ENCODE data around the gene FARSA. TPM values are rescaled to one million over a fixed set of nuclear protein-coding genes. Genes with fewer than 3 reads are reported as not detected.
"Not testable (repeated sequence)": the region's sequence is repeated elsewhere in the genome, so short reads cannot be mapped to it uniquely, and the experiment has no call there.

FARSA gene
- total RNA-seq = 37.6 TPM
- long read RNA-seq, transcript FARSA-201 (13 exons, 1,814 nt) = major isoform, 37 of 48 reads
- long read RNA-seq, partial matches to known transcripts = 7 of 48 reads
- long read RNA-seq, other reads (novel, unspliced or antisense) = 4 of 48 reads

DNA sequence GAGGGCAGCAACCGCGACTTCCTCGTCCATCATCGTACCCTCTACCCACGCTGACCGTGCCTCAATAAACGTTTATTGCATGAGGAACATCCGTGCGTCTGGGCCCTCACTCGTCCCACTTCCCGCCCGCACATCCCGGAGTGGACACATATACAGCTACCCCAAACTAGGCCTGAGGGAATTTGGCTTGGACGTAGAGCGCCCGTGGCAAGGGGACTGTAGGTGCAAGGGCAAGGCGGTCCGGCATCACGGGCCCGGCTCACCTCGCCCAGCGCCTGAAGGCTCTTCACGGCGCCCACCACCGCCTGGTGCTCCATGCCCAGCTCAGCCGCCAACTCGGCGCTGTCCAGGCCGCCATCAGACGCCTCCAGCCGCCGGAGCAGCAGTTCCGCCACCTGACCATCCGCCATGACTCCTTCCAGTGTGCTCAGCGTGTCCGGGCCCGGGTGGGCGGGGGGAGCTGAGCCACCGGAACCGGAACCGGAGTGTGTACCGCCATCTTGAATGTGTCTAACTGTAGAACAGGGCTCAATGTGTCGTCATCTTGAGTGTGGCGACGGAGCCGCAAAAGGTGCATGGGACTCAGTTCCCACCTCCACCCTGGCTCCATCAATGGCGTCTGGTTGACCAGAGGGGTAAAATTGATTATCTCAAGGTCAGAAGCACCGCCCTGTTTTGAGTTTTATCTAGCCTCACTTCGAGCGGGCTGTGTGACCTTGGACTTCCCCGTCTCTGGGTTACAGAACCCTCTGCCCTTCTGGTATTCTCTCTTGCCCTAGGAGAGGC is at the start of gene FARSA:
FARSA (minus strand) TSS at position 425 of the 786 bp plus-strand sequence; CDS start at position 410, 15 bp downstream.
- ATAC-seq = peak; percentile 83
- intact Hi-C loops (cut with DNase I) = no loop called here
- peak; percentile 94 for DNase-seq (ENCODE audit: missing footprints)

GRCh38 chr19:12983091-12983490 is 49.6 kb upstream of the FARSA start:
- intact Hi-C loops (cut with DNase I) = loop anchor here (1.0 kb wide), 2 partner anchors 78 to 110 kb away; no protein-coding TSS in a partner anchor
- ATAC-seq (no peak), DNase-seq (ENCODE audit: missing footprints) (no peak)

- DNase-seq (ENCODE audit: missing footprints) (no peak), ATAC-seq (no peak)
Observed at GRCh38 chr19:12982648-12983047, 49.1 kb upstream of the FARSA start.

GRCh38 chr19:12979974-12980373 is 46.5 kb upstream of the FARSA start:
- intact Hi-C loops (cut with DNase I) = loop anchor here (2.0 to 10.0 kb wide), 2 partner anchors 283 to 605 kb away; no protein-coding TSS in a partner anchor
- DNase-seq (ENCODE audit: missing footprints) (no peak), ATAC-seq (no peak)

More at GRCh38 chr19:12982648-12983047, 49.1 kb upstream of the FARSA start:
- intact Hi-C loops (cut with DNase I) = loop anchor here (1.0 kb wide), 2 partner anchors 79 to 111 kb away; no protein-coding TSS in a partner anchor

DNA sequence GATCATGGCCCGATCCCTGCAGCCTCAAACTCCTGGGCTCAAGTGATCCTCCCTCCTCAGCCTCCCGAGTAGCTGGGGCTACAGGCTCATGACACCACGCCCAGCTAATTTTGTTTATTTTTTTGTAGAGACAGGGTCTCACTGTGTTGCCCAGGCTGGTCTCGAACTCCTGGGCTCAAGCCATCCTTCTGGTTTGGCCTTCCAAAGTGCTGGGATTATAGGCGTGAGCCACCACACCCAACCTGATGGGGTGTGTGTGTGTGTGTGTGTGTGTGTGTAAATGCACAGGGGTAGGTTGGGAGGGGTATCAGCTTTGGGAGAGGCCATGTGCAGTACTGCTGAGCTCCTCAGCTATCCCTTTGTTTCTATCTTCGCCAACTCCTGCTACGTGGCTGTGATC is 42.6 kb upstream of the FARSA start:
- not testable (repeated sequence) for DNase-seq (ENCODE audit: missing footprints); ATAC-seq
- intact Hi-C loops (cut with DNase I) = loop anchor here (10.0 kb wide), 1 partner anchor 609 kb away; no protein-coding TSS in a partner anchor

GRCh38 chr19:12975221-12975741 is 41.8 kb upstream of the FARSA start:
- DNase-seq (ENCODE audit: missing footprints) = peak; percentile 11
- intact Hi-C loops (cut with DNase I) = loop anchor here (10.0 kb wide), 1 partner anchor 610 kb away; no protein-coding TSS in a partner anchor
- no peak for ATAC-seq

DNA sequence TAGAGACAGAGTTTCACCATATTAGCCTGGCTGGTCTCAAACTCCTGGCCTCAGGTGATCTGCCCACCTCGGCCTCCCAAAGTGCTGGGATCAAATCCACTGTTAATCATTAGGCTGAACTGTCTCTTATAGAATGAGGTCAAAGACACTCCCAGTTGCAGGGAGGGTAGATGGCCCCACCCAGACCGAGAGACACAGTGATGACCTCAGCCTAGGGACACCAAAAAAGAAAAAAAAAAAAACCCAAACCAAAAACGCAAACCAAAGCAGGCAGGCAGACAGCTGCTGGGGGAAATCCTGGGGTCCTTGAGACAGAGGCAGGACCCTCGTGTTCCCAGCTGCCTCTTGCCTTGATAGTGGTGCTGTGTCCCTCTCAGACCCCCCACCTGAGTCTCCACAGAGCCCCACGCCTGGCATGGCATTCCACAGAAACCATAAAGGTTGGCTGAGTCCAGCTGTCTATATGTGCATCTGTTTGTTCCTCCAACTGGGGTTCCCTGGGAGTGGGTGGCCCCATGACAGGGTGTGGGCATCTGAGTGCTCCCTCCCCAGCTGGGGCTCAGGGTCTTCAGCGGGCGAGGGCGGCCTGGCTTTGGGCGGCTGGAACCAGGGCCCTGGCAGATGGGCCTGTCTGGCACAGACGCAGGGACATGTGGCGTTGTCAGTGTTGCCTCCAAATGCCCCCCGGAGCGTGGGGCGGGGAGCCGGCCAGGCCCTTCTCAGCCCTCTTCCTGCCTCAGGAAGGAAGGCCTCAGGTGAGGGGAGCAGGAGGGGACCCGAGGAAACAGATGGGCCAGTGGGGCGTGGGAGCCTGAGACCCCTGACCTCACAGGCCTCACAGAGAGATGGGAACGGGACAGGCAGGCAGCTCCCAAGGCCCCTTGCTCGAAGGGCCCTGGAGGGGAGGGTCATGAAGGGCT is 41.0 kb upstream of the FARSA start:
- DNase-seq (ENCODE audit: missing footprints) = peak; percentile 27
- no peak for ATAC-seq
- intact Hi-C loops (cut with DNase I) = loop anchor here (10.0 kb wide), 1 partner anchor 610 kb away; no protein-coding TSS in a partner anchor

DNA sequence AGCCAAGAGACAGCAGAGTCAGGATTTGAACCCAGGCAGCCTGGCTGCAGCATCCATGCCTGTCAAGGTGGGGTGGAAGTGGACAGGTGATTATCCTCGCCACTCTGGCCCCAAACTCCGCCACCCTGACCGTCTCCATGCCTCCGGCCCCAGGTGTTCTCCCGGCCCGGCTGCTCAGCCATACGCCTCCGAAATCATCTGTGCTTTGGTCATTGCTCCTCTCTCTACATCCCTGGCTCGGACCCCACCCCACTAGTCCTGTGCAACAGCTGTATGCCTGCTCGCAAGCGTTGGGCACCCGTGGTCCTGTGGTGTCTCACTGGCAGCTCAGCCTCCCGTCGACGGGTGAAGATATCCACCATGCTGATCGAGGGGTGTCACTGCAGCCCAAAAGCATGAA is 39.7 kb upstream of the FARSA start:
- ATAC-seq (no peak), DNase-seq (ENCODE audit: missing footprints) (peak; percentile 48)
- intact Hi-C loops (cut with DNase I) = loop anchor here (10.0 kb wide), 1 partner anchor 612 kb away; no protein-coding TSS in a partner anchor

DNA sequence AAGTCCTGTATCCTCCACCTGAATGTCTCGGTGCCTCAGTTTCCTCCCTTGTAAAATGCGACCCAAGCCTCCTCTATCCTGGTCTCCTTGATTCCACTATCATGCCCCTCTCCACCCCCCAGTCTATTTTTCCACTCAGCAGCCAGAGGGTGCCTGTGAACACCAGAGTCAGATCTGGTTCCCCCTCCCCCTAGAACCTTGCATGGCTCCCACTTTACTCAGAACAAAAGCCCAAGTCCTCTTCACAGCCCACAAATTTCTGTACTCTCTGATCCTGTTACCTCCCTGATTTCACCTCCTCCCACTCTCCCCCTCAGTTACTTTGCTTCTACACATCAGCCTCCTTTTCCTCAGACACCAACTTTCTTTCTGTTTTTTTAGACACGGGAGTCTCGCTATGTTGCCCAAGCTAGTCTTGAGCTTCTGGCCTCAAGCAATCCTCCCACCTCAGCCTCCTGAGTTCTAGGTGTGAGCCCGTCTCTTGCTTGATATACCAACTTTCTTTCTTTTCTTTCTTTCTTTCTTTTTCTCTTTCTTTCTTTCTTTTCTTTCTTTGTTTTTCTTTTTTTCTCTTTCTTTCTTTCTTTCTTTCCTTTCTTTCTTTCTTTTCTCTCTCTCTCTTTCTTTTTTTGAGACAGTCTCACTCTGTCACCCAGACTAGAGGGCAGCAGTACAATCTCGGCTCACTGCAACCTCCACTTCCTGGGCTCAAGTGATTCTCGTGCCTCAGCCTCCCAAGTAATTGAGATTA is 36.7 kb upstream of the FARSA start:
- ATAC-seq = no peak
- intact Hi-C loops (cut with DNase I) = loop anchor here (10.0 kb wide), 1 partner anchor 615 kb away; no protein-coding TSS in a partner anchor
- DNase-seq (ENCODE audit: missing footprints) = no peak

- ATAC-seq = peak; percentile 53
- intact Hi-C loops (cut with DNase I) = loop anchor here (5.0 kb wide), 1 partner anchor 82 kb away; the partner anchor contains the start of gene KLF1
- DNase-seq (ENCODE audit: missing footprints) = no peak
Observed at GRCh38 chr19:12969292-12969988, 35.9 kb upstream of the FARSA start, which contains the start of gene DAND5. TSS of gene DAND5 (plus strand) at chr19:12969576. CDS start at chr19:12969661, 85 bp downstream.

DNA sequence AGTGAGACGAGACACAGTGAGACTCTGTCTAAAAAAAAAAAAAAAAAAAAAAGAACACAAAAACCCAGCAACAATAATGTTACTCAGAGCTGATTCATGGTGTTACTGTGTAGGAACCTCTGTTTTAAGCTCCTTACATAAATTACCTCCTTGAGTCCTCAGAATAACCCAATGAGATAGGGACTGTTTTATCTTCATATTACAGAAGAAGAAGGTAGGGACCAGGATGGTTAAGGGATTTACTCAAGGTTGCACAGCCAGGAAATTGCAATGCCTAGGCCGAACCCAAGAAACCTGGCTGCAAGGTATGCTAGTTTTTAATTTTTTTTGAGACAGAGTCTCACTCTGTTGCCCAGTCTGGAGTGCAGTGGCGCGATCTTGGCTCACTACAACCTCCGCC is 34.4 kb upstream of the FARSA start:
- DNase-seq (ENCODE audit: missing footprints) (no peak), ATAC-seq (no peak)
- intact Hi-C loops (cut with DNase I) = loop anchor here (5.0 kb wide), 1 partner anchor 81 kb away; the partner anchor contains the start of gene KLF1

- intact Hi-C loops (cut with DNase I) = loop anchor here (5.0 kb wide), 1 partner anchor 78 kb away; the partner anchor contains the start of gene KLF1
- DNase-seq (ENCODE audit: missing footprints) = no peak
- no peak for ATAC-seq
Observed at GRCh38 chr19:12965812-12966135, 32.3 kb upstream of the FARSA start.

DNA sequence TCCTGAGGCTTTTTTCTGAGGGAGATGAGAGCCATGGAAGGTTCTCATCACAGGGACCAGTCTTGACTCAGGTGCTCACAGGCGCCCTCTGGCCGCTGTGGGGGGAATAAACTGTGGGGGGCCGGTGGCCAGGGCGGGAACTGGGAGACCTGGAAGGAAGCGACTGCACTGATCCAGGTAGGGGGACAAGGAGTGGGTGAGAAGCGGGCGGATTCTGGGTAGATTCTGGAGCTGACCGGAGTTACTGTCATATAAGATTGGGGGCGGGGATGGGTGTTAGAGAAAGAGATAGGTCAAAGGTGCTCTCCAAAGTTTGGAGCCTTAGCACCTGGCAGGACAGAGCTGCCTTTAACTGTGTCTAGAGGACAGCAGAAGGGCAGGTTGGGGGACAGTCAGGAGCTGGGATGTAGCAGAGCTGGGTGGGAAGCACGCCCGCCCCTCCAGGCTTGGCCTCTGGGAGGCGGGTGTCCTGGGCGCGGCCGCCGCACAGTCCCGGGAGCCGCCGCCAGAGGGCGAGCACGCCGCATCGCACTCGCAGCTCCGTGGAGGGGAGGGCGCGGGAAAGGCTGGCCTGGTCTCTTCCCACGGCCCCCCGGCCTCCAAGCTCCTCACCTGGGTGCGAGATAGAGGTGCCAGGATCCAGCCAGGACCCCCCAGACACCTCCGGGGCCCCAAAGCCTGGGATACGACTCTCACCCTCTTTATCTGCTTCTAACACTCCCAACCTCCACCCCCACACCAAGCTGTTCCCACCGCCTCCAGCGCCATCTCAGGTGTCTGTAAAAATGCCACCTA is 31.7 kb upstream of the FARSA start:
- DNase-seq (ENCODE audit: missing footprints) = peak; percentile 92
- peak; percentile 93 for ATAC-seq
- intact Hi-C loops (cut with DNase I) = loop anchor here (5.0 kb wide), 1 partner anchor 78 kb away; the partner anchor contains the start of gene KLF1

DNA sequence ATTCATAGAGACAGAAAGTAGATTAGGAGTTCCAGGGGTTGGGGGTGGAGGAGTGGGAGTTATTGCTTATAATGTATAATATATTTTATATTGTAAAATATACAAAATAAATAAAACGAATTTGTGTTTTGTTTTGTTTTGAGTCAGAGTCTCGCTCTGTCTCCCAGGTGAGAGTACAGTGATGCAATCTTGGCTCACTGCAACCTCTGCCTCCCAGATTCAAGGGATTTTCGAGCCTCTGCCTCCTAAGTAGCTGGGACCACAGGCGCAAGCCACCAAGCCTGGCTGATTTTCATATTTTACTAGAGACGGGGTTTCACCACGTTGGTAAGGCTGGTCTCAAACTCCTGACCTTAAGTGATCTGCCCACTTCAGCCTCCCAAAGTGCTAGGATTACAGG is 26.0 kb upstream of the FARSA start:
- no peak for DNase-seq (ENCODE audit: missing footprints)
- intact Hi-C loops (cut with DNase I) = no loop called here
- no peak for ATAC-seq

DNA sequence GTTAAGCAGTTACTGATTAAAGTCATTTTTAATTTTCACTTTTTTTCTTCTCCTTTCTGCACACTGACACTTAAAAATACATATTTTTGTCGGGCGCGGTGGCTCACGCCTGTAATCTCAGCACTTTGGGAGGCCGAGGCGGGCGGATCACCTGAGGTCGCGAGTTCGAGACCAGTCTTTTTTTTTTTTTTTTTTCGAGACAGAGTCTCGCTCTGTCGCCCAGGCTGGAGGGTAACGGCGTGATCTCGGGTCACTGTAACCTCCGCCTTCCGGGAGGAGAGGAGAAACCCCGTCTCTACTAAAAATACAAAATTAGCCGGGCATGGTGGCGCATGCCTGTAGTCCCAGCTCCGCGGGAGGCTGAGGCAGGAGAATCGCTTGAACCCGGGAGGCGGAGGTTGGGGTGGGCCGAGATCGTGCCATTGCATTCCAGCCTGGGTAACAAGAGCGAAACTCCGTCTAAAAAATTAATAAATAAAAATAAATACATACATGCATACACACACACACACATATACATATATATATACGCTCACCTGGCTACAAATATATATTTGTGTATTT is 24.0 kb upstream of the FARSA start:
- ATAC-seq; DNase-seq (ENCODE audit: missing footprints); intact Hi-C loops (cut with DNase I): not testable (repeated sequence)

Measured in Right ventricle myocardium inferior (tissue), 1 donor.